Colonic mucosa (tissue), 4 donors: ENCODE measurements around the gene SEMA4C. TPM values are rescaled to one million over a fixed set of nuclear protein-coding genes. Genes with fewer than 3 reads are reported as not detected.

Experiments used
- DNase-seq: peaks from one replicate; pipeline ENCODE4 v3.0.0-alpha.2; 2020
- H3K27ac ChIP-seq: fragments of 200-600 bp; one replicate; pipeline ENCODE4 v1.8.0; 2021
- H3K27me3 ChIP-seq: fragments of 200-600 bp; one replicate; pipeline ENCODE4 v1.8.0; 2021
- H3K36me3 ChIP-seq: fragments of 200-600 bp; one replicate; pipeline ENCODE4 v1.8.0; 2021
- H3K4me1 ChIP-seq: fragments of 200-600 bp; one replicate; pipeline ENCODE4 v1.8.0; 2021; ENCODE audit warnings: mild to moderate bottlenecking
- H3K4me3 ChIP-seq: fragments of 200-600 bp; one replicate; pipeline ENCODE4 v1.8.0; 2021
- H3K9ac ChIP-seq, 2 donors: one replicate each; pipeline ENCODE4 v1.7.0; 2013; ENCODE audit warnings: control low read depth in 2 of 2, low read depth in 2 of 2, low read length in 2 of 2
- H3K9me3 ChIP-seq: fragments of 200-600 bp; one replicate; pipeline ENCODE4 v1.8.0; 2021
- intact Hi-C: fragments of 100-400 bp; cut with DNase I; formaldehyde crosslinking; loops from one replicate; pipeline ENCODE4 v1.14.1; 2022
- total RNA-seq, 2 donors: library from RNA; stranded (reverse); fragmentation: NEBNext Ultra II Directional in 1 of 2; extraction: Animal tissue kit (Norgen Biotek cat#: 25700) in 1 of 2; gene quantifications; one replicate each; pipeline ENCODE4 v1.2.1, GENCODE V29; 2021
- TF ChIP-seq, protein P1 (sequence below): fragments of 200-600 bp; IDR thresholded peaks from one replicate; pipeline ENCODE4 v1.8.0; 2022; ENCODE audit warnings: antibody characterized with exemption, mild to moderate bottlenecking
- donor health status: healthy.
- donor health status: DM: no; HTN: no; CAD: no.
- donor health status: DM: no; HTN: no; CAD: no.

The SEMA4C gene
- total RNA-seq, 2 donors from 2014 or later, result 13.0 to 17.2 TPM

- no peak overlapping the region for H3K27ac ChIP-seq
- intact Hi-C loops, result no loop called here
These were observed 36.9 kb downstream of the SEMA4C start for GRCh38 chr2:96832754-96833507.

DNA sequence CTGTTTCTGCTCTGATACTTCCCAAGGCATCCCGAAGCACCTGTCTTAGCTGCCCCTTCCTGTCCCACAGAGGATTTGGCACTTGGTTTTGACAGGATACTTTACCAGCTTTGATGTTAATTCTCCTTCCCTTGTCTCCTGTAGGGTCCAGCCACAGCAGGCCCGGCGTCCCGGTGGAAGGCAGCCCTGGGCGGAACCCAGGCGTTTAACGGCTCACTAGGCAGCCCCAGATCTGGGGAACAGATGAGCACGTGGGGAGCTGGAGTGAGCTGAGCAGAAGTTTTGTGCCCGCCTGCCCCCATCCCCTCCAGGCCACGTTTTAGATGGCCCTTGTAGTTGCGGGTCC is 37.5 kb downstream of the SEMA4C start:
- Histone ChIP-seq H3K4me1 (no peaks in the 10 kb centered on the region), H3K9me3 (no peaks in the 10 kb centered on the region), H3K9ac (no peak overlapping the region), H3K36me3 (peaks cover 4% of the 10 kb centered on the region), H3K27me3 (no peaks in the 10 kb centered on the region), H3K27ac (no peak overlapping the region), H3K4me3 (no peak overlapping the region)
- TF ChIP-seq, protein P1, sequence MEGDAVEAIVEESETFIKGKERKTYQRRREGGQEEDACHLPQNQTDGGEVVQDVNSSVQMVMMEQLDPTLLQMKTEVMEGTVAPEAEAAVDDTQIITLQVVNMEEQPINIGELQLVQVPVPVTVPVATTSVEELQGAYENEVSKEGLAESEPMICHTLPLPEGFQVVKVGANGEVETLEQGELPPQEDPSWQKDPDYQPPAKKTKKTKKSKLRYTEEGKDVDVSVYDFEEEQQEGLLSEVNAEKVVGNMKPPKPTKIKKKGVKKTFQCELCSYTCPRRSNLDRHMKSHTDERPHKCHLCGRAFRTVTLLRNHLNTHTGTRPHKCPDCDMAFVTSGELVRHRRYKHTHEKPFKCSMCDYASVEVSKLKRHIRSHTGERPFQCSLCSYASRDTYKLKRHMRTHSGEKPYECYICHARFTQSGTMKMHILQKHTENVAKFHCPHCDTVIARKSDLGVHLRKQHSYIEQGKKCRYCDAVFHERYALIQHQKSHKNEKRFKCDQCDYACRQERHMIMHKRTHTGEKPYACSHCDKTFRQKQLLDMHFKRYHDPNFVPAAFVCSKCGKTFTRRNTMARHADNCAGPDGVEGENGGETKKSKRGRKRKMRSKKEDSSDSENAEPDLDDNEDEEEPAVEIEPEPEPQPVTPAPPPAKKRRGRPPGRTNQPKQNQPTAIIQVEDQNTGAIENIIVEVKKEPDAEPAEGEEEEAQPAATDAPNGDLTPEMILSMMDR, result no peak
- no peak for DNase-seq
- intact Hi-C loops, result no loop called here

More at GRCh38 chr2:96832754-96833507, 36.9 kb downstream of the SEMA4C start:
- H3K9ac ChIP-seq, result no peak overlapping the region
- TF ChIP-seq, protein P1, result no peak
- no peaks in the 10 kb centered on the region for H3K27me3 ChIP-seq
- H3K4me1 ChIP-seq, result no peaks in the 10 kb centered on the region
- no peaks in the 10 kb centered on the region for H3K9me3 ChIP-seq
- no peak for DNase-seq
- no peak overlapping the region for H3K4me3 ChIP-seq
- H3K36me3 ChIP-seq, result peaks cover 4% of the 10 kb centered on the region

DNA sequence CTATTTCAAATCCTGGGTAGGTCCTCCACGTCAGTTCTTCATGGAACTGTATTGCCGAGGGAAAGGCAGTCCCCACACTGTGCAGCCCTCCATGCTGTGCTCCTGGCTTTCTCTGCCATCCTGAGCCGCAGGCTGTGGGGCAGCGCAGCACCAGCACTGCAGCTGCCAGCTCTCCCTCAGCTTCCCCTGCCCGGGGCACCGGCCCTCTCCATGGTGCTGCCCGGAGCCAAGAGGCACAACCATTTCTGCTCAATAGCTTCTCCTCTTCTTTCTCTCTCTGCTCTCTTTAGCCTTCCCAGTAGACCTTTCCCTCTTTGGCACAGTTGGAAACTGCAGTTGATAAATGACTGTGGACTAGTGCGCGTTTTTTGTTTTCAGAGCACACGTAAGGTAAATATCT is 38.2 kb downstream of the SEMA4C start:
- Histone ChIP-seq H3K9me3 (no peaks in the 10 kb centered on the region), H3K9ac (no peak overlapping the region), H3K4me1 (no peaks in the 10 kb centered on the region), H3K4me3 (no peak overlapping the region), H3K27me3 (no peaks in the 10 kb centered on the region), H3K36me3 (peaks cover 4% of the 10 kb centered on the region), H3K27ac (no peak overlapping the region)
- DNase-seq, result no peak
- intact Hi-C loops, result no loop called here
- TF ChIP-seq, protein P1, result no peak

DNA sequence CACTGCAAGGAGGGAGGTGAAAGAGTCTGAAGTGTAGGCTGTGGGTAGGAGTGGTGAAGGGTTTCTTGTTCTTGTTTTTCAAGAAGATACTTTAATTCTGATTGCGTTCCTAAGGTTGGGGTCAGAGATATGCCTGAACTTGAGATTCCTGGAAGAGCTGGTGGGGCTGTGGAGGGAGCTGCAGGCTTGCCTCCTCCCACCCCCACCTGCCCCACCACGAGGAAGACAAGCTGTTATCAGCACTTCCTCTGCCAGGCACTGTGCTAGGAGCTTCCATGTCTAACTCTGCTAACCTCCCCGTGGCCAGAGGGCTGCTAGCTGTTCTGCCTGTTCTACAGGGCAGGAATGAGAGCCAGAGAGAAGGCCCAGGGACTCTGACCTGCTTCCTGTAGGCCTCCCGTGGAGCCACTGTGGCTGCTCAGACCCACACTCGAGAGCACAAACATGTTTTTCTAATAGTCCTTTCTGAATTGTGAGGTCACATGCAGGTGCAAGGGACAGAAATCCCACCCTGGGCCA is 39.8 kb downstream of the SEMA4C start:
- peaks cover 4% of the 10 kb centered on the region for H3K36me3 ChIP-seq
- H3K4me1 ChIP-seq, result no peaks in the 10 kb centered on the region
- DNase-seq, result no peak
- H3K4me3 ChIP-seq, result no peak overlapping the region
- H3K9me3 ChIP-seq, result no peaks in the 10 kb centered on the region
- TF ChIP-seq, protein P1, result no peak
- intact Hi-C loops, result no loop called here
- no peaks in the 10 kb centered on the region for H3K27me3 ChIP-seq
- H3K9ac ChIP-seq, result no peak overlapping the region
- H3K27ac ChIP-seq, result no peak overlapping the region

GRCh38 chr2:96828874-96829273 is 41.0 kb downstream of the SEMA4C start:
- H3K4me1 ChIP-seq, result no peaks in the 10 kb centered on the region
- DNase-seq, result no peak
- no peaks in the 10 kb centered on the region for H3K27me3 ChIP-seq
- no peak overlapping the region for H3K9ac ChIP-seq
- TF ChIP-seq, protein P1, result no peak
- H3K9me3 ChIP-seq, result no peaks in the 10 kb centered on the region
- no peak overlapping the region for H3K4me3 ChIP-seq
- H3K27ac ChIP-seq, result no peak overlapping the region
- intact Hi-C loops, result no loop called here
- H3K36me3 ChIP-seq, result peaks cover 4% of the 10 kb centered on the region
